HG03025 (cell line): ENCODE results near the gene SDSL.

Experiments used
- ATAC-seq: cut with Tn5 transposase; IDR thresholded peaks from one replicate; pipeline ENCODE4 v1.9.1; 2021; ENCODE audit warnings: mild to moderate bottlenecking, moderate library complexity; ENCODE audit not compliant: unreplicated experiment, low FRiP score

SDSL gene

GRCh38 chr12:113443030-113443539, 20.9 kb downstream of the SDSL start:
- ATAC-seq: no peak

GRCh38 chr12:113445544-113446171, 23.5 kb downstream of the SDSL start:
- ATAC-seq: no peak

- ATAC-seq: no peak
Observed at GRCh38 chr12:113448873-113449272, 26.7 kb downstream of the SDSL start.

- no peak for ATAC-seq
Observed at GRCh38 chr12:113449299-113449698, 27.1 kb downstream of the SDSL start.

GRCh38 chr12:113449839-113450238, 27.7 kb downstream of the SDSL start:
- no peak for ATAC-seq

GRCh38 chr12:113452458-113452857, 30.3 kb downstream of the SDSL start:
- ATAC-seq: no peak

- no peak for ATAC-seq
Observed at GRCh38 chr12:113453330-113453729, 31.1 kb downstream of the SDSL start.

- no peak for ATAC-seq
Observed at GRCh38 chr12:113456199-113456598, 34.0 kb downstream of the SDSL start.

- no peak for ATAC-seq
Observed at GRCh38 chr12:113456761-113457160, 34.6 kb downstream of the SDSL start.

GRCh38 chr12:113457185-113457584, 35.0 kb downstream of the SDSL start:
- ATAC-seq: no peak

GRCh38 chr12:113457710-113458109, 35.5 kb downstream of the SDSL start:
- no peak for ATAC-seq

- no peak for ATAC-seq
Observed at GRCh38 chr12:113459981-113460380, 37.8 kb downstream of the SDSL start.

- ATAC-seq: no peak
Observed at GRCh38 chr12:113461666-113462065, 39.5 kb downstream of the SDSL start.

- ATAC-seq: no peak
Observed at GRCh38 chr12:113462117-113462774, 40.1 kb downstream of the SDSL start.

- ATAC-seq: no peak
Observed at GRCh38 chr12:113462998-113463745, 41.0 kb downstream of the SDSL start.

GRCh38 chr12:113463746-113464451, 41.7 kb downstream of the SDSL start:
- ATAC-seq: no peak

GRCh38 chr12:113464452-113464775, 42.2 kb downstream of the SDSL start:
- ATAC-seq: no peak

- no peak for ATAC-seq
Observed at GRCh38 chr12:113464852-113465719, 42.9 kb downstream of the SDSL start.

- ATAC-seq: no peak
Observed at GRCh38 chr12:113465808-113466453, 43.8 kb downstream of the SDSL start.
